ENCODE results near the gene METTL22. TPM values are rescaled to one million over a fixed set of nuclear protein-coding genes. Genes with fewer than 3 reads are reported as not detected.

METTL22 gene
- total and polyA plus RNA-seq, 10 donors = 14.8 to 58.8 (median 41.8) TPM

GRCh38 chr16:8621222-8621571 lies 301 bp upstream of the METTL22 start:
- peak overlapping the region in 6 of 8 donors; percentile 79 to 93 (median 86) for H3K27ac ChIP-seq
- H3K9me3 ChIP-seq = no peaks in the 10 kb centered on the region
- peaks cover 9 to 46% (median 21%) of the 10 kb centered on the region in 6 donors for H3K4me1 ChIP-seq
- no peak for TF ChIP-seq POLR2A (IDR thresholded peaks at IDR 0.05)
- TF ChIP-seq POLR2AphosphoS5 (IDR thresholded peaks at IDR 0.05) = no peak
- TF ChIP-seq CTCF (IDR thresholded peaks at IDR 0.05 in 8 of 11, conservative IDR thresholded peaks at IDR 0.05 in 3 of 11) = no peak
- peak overlapping the region; percentile 51 to 94 (median 80) for H3K4me3 ChIP-seq
- intact Hi-C loops (cut with DNase I; ENCODE audit: low total_unique reads) = no loop called here
- H3K27me3 ChIP-seq (replicated peaks in 1 of 7) = peaks cover 0 to 12% (median 0%) of the 10 kb centered on the region in 7 donors
- DNase-seq = no peak
- peaks cover 0 to 22% (median 9%) of the 10 kb centered on the region in 6 donors for H3K36me3 ChIP-seq
- WGBS, 5 donors = 20 to 26% (median 20%) methylated on average over 8 to 12 of the region's 12 CpGs

DNA sequence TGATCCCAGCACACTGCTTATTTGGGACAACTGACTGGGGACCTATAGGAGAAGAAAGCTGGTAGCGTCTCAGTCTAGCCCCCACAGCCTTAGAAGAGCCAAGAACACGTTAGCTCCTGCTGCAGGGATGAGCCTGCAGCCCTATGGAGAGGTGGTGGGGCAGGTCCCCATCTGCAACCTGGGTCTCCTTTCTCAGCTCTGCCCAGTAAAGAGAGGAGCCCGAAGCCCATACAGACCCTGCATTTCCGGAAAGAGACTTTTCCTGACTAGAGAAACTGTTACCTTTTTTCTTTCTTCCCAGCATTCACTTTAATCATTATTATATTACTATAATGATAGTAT lies 788 bp downstream of the METTL22 start:
- WGBS, 5 donors = 5 to 9% (median 7%) methylated on average over 4 of the region's 4 CpGs

DNA sequence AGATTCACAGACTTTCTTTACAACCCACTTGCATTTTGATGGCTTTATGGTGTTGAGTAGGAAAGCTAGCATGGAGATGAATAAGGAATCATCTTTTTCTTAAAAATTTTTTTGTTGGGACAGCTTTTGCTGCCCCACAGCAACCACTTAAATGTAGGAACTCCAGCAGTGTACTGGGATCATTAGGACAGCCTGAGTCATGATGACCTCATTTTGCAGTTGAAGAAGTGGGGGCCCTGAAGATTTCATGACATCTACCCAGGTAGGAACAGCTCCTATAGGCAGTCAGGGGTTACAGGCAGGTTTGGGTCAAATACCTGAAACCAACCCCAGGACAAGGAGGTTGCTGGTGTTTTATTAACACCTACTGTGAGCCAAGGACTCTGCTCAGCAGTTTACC lies 2.1 kb downstream of the METTL22 start:
- no peak for DNase-seq
- Histone ChIP-seq H3K4me3 (no peak overlapping the region), H3K9me3 (no peaks in the 10 kb centered on the region), H3K4me1 (peaks cover 9 to 58% (median 27%) of the 10 kb centered on the region in 6 donors), H3K36me3 (peaks cover 0 to 46% (median 34%) of the 10 kb centered on the region in 6 donors), H3K27ac (no peak overlapping the region), H3K27me3 (replicated peaks in 1 of 7) (peaks cover 0 to 10% (median 0%) of the 10 kb centered on the region in 7 donors)
- intact Hi-C loops (cut with DNase I; ENCODE audit: low total_unique reads) = no loop called here
- TF ChIP-seq CTCF (IDR thresholded peaks at IDR 0.05 in 8 of 11, conservative IDR thresholded peaks at IDR 0.05 in 3 of 11) (no peak), POLR2AphosphoS5 (IDR thresholded peaks at IDR 0.05) (no peak), POLR2A (IDR thresholded peaks at IDR 0.05) (no peak)

More for the DNA sequence above, 788 bp downstream of the METTL22 start:
- peaks cover 0 to 12% (median 0%) of the 10 kb centered on the region in 7 donors for H3K27me3 ChIP-seq (replicated peaks in 1 of 7)
- intact Hi-C loops (cut with DNase I; ENCODE audit: low total_unique reads) = no loop called here
- H3K27ac ChIP-seq = peak overlapping the region in 5 of 8 donors; percentile 84 to 93 (median 88)
- no peak for TF ChIP-seq POLR2A (IDR thresholded peaks at IDR 0.05)
- TF ChIP-seq CTCF (IDR thresholded peaks at IDR 0.05 in 8 of 11, conservative IDR thresholded peaks at IDR 0.05 in 3 of 11) = no peak
- no peak for TF ChIP-seq POLR2AphosphoS5 (IDR thresholded peaks at IDR 0.05)
- H3K36me3 ChIP-seq = peaks cover 0 to 33% (median 20%) of the 10 kb centered on the region in 6 donors
- H3K4me3 ChIP-seq = peak overlapping the region; percentile 51 to 94 (median 80)
- no peak for DNase-seq
- H3K9me3 ChIP-seq = no peaks in the 10 kb centered on the region
- H3K4me1 ChIP-seq = peaks cover 9 to 51% (median 24%) of the 10 kb centered on the region in 6 donors

DNA sequence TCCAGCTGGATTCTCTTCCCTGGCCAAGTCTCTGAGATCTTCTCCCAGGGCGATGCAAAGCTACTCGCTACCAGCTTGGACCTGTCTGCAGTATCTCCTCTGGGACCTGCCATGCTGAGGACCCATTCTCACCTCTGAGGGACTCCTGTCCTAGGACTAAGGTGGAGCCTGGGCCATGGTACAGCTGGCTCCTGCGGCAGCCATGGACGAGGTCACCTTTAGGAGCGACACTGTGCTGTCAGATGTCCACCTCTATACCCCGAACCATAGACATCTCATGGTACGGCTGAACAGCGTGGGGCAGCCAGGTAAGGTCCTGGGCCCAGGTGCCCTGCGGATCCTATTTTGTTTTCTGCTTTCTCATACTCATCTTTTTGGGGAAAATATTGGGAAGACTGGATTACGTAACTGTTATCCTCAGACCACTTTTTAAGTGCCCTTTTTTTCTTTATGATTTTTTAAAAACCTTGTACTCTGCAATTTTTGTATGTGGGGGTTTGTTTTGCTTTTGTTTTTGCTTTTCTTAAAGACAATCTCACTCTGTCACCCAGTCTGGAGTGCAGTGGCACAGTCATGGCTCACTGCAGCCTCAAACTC lies 4.1 kb downstream of the METTL22 start:
- TF ChIP-seq POLR2A (IDR thresholded peaks at IDR 0.05) (no peak), CTCF (IDR thresholded peaks at IDR 0.05 in 8 of 11, conservative IDR thresholded peaks at IDR 0.05 in 3 of 11) (no peak), POLR2AphosphoS5 (IDR thresholded peaks at IDR 0.05) (no peak)
- Histone ChIP-seq H3K9me3 (no peaks in the 10 kb centered on the region), H3K27me3 (replicated peaks in 1 of 7) (no peaks in the 10 kb centered on the region), H3K4me3 (no peak overlapping the region), H3K36me3 (peaks cover 0 to 66% (median 53%) of the 10 kb centered on the region in 6 donors), H3K4me1 (peaks cover 9 to 58% (median 27%) of the 10 kb centered on the region in 6 donors), H3K27ac (no peak overlapping the region)
- peak; percentile 62 for DNase-seq
- intact Hi-C loops (cut with DNase I; ENCODE audit: low total_unique reads) = no loop called here
- WGBS, 5 donors = 96 to 98% (median 97%) methylated on average over 10 of the region's 10 CpGs
